ENCODE data around the gene NHERF2.

The NHERF2 gene

DNA sequence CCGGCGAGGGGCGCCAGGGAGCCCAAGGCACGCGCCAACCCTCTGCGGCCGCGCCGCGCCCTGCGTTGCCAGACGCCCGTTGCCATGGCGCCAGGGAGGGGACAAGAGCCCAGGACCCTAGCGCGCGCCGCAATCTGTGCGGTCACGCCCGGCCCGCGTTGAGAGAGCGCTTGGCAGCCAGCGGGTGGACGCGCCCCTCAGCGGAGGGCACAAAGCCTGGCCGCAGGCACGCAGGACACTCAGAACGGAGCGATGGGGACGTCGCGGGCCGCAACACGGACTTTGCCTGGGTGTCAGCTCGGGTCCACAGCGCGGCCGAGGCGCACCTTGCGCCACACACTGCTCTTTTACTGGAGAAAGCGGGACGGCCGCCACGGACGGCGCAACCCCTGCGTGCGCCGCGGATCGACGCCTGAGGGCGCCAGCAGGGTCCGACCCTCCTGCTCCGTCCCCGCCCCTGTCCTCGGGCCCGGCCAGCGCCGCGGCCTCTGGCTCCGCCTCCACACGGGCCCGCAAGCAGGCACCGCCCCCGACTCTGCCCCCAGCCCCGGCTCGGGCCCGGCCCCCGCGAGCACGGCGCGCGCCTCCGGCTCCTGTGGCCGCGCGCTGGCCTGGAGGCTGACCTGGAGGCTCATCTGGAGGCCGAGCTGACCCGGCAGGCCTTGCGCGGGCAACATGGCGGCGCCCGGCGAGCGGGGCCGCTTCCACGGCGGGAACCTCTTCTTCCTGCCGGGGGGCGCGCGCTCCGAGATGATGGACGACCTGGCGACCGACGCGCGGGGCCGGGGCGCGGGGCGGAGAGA lies 43.0 kb upstream of the NHERF2 start, which contains the start of gene GFER:
Gene GFER (plus strand): TSS at position 650 of the 803 bp plus-strand sequence. CDS start 26 bp downstream, at position 676.
- DNase-seq = peak; percentile 82
- TF ChIP-seq, protein P1, sequence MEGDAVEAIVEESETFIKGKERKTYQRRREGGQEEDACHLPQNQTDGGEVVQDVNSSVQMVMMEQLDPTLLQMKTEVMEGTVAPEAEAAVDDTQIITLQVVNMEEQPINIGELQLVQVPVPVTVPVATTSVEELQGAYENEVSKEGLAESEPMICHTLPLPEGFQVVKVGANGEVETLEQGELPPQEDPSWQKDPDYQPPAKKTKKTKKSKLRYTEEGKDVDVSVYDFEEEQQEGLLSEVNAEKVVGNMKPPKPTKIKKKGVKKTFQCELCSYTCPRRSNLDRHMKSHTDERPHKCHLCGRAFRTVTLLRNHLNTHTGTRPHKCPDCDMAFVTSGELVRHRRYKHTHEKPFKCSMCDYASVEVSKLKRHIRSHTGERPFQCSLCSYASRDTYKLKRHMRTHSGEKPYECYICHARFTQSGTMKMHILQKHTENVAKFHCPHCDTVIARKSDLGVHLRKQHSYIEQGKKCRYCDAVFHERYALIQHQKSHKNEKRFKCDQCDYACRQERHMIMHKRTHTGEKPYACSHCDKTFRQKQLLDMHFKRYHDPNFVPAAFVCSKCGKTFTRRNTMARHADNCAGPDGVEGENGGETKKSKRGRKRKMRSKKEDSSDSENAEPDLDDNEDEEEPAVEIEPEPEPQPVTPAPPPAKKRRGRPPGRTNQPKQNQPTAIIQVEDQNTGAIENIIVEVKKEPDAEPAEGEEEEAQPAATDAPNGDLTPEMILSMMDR (IDR thresholded peaks at IDR 0.05; ENCODE audit: low read depth, low read length, missing control alignments) = peak; percentile 35
- peaks cover 35% of the 10 kb centered on the region for H3K27me3 ChIP-seq (replicated peaks)
- in situ Hi-C loops (cut with HindIII; ENCODE audit: low pct_ligation_motif_present, low sequenced_read_pairs) = no loop called here
- peak within 1 kb of the TSS; percentile 58 for H3K27ac ChIP-seq
- H3K4me3 ChIP-seq (ENCODE audit: low read depth, low read length) = peak within 1 kb of the TSS; percentile 72
- H3K36me3 ChIP-seq (replicated peaks) = peaks cover 17% of the 10 kb centered on the region

DNA sequence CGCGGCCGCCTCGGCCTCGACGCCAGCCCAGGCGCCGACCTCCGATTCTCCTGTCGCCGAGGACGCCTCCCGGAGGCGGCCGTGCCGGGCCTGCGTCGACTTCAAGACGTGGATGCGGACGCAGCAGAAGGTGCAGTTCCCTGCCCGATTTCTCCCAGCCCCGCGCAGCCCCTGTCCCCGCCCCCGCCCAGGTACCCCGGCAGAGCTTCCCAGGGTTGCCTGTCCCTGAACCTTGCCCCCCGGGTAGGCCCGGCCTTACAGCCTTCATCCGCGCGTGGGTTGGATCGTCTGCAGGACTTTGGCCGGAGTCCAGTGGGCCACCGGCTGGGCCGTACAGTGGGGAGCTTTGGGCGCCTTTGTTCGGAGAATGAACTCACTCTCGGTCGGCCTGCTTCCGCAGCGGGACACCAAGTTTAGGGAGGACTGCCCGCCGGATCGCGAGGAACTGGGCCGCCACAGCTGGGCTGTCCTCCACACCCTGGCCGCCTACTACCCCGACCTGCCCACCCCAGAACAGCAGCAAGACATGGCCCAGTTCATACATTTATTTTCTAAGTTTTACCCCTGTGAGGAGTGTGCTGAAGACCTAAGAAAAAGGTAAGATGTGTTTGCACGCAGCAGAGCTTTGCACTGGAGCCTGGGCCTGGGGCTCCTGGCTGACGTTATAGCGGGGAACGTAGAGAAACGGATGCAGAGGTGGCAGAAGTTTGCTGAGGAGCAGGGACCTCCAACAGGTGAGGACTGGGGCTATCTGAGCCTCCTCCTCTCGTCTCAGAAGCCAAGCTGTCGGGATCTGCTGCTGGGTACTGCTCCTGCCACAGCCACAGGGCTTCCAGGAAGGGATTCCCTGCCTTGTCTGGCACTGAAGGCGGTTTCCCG lies 42.1 kb upstream of the NHERF2 start:
- DNase-seq = no peak
- in situ Hi-C loops (cut with HindIII; ENCODE audit: low pct_ligation_motif_present, low sequenced_read_pairs) = no loop called here
- H3K27me3 ChIP-seq (replicated peaks) = peaks cover 39% of the 10 kb centered on the region
- H3K4me3 ChIP-seq (ENCODE audit: low read depth, low read length) = peak overlapping the region; percentile 72
- H3K27ac ChIP-seq = peak overlapping the region; percentile 58
- H3K36me3 ChIP-seq (replicated peaks) = peaks cover 15% of the 10 kb centered on the region
- TF ChIP-seq, protein P1 (IDR thresholded peaks at IDR 0.05; ENCODE audit: low read depth, low read length, missing control alignments) = no peak

DNA sequence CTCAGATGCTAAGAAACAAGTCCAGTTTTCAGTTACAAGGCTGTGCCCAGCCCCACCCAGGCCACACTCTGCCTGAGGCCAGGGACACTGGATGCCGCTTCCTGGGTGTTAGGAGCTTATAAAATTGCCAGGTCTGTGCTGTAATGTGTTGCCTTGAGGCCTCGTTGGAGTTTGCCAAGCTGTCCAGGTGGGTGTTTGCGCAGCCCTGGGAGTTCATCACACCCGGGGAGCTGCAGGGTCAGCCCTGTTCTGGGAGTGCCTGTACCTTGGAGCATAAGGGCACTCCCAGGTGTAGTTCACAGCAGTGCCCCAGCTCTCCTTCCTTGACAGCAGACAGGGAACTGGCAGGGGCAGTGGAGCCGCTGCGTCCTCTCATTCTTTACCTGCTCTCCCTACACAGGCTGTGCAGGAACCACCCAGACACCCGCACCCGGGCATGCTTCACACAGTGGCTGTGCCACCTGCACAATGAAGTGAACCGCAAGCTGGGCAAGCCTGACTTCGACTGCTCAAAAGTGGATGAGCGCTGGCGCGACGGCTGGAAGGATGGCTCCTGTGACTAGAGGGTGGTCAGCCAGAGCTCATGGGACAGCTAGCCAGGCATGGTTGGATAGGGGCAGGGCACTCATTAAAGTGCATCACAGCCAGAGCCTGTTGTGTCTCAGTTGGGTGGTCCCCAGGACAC lies 41.1 kb upstream of the NHERF2 start:
- in situ Hi-C loops (cut with HindIII; ENCODE audit: low pct_ligation_motif_present, low sequenced_read_pairs) = no loop called here
- peaks cover 15% of the 10 kb centered on the region for H3K36me3 ChIP-seq (replicated peaks)
- H3K4me3 ChIP-seq (ENCODE audit: low read depth, low read length) = peak overlapping the region; percentile 72
- no peak for DNase-seq
- TF ChIP-seq, protein P1 (IDR thresholded peaks at IDR 0.05; ENCODE audit: low read depth, low read length, missing control alignments) = no peak
- no peak overlapping the region for H3K27ac ChIP-seq
- peaks cover 34% of the 10 kb centered on the region for H3K27me3 ChIP-seq (replicated peaks)

DNA sequence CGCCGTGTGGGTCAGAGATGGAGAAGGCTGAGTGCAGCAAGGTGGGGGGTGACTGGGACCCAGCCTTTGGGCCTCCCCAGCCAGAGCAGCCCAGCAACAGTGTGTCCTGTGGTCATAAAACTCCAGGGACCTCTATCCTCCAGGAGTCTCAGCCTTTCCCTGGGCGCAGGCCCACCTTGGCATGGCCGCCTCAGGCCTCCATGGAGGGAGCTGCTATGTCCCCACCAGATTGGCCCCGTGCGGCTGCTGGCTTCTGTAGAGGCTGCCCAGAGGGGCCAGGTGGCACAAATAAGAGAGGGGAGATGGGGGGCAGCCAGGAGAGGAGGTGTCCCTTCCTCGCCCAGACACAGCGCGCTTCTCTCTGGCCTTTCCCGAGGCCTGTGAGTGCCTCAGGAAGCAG lies 39.5 kb upstream of the NHERF2 start:
- Histone ChIP-seq H3K4me3 (ENCODE audit: low read depth, low read length) (no peak overlapping the region), H3K27me3 (replicated peaks) (peaks cover 24% of the 10 kb centered on the region), H3K36me3 (replicated peaks) (peaks cover 15% of the 10 kb centered on the region), H3K27ac (no peak overlapping the region)
- TF ChIP-seq, protein P1 (IDR thresholded peaks at IDR 0.05; ENCODE audit: low read depth, low read length, missing control alignments) = no peak
- no peak for DNase-seq
- in situ Hi-C loops (cut with HindIII; ENCODE audit: low pct_ligation_motif_present, low sequenced_read_pairs) = no loop called here

DNA sequence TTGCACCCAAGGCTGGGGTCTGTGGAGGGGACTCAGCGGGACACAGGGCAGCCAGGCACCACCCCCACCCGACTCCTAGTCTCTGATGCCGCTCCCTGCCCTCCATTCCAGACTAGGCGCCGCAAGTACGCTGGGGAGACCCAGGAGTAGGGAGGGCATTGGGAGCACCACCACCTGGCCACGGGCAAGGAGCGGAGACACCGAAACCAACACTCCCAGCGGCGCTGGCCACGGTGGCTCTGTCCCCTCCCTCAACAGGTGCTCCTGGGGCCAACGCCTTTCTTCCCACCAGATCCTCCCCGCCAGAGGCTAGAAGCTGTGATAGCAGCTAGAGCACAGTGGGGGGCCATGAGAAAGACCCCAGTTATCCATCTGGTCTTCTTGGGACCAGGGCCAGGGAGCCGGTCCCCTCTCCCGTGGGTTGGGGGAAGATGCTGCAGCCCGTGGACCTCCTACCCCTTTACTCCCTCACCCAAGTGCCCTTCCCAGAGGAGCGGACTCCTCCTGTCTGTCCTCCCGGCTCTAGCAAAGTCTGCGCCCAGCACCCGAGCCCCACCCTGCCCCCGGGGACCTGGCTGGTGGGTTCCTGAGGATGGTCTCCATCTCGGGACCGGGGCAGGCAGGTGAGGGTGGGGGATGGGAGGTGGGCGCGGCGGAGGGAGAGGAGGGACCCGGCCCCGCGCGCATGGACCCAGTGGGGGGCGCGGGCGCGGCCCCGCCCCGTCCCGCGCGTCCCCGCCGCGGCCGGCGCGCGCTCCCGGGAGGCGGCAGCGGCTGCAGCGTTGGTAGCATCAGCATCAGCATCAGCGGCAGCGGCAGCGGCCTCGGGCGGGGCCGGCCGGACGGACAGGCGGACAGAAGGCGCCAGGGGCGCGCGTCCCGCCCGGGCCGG lies 37.2 kb upstream of the NHERF2 start, which contains the start of gene SYNGR3:
Gene SYNGR3 (plus strand): TSS at position 762 of the 892 bp plus-strand sequence. CDS start 133 bp downstream, outside the sequence.
- peaks cover 15% of the 10 kb centered on the region for H3K36me3 ChIP-seq (replicated peaks)
- H3K27ac ChIP-seq = no peak within 1 kb of the TSS
- DNase-seq = no peak
- in situ Hi-C loops (cut with HindIII; ENCODE audit: low pct_ligation_motif_present, low sequenced_read_pairs) = no loop called here
- H3K27me3 ChIP-seq (replicated peaks) = peaks cover 21% of the 10 kb centered on the region
- H3K4me3 ChIP-seq (ENCODE audit: low read depth, low read length) = no peak within 1 kb of the TSS
- TF ChIP-seq, protein P1 (IDR thresholded peaks at IDR 0.05; ENCODE audit: low read depth, low read length, missing control alignments) = no peak
